ENCODE results near the gene KCNK6.

DNA sequence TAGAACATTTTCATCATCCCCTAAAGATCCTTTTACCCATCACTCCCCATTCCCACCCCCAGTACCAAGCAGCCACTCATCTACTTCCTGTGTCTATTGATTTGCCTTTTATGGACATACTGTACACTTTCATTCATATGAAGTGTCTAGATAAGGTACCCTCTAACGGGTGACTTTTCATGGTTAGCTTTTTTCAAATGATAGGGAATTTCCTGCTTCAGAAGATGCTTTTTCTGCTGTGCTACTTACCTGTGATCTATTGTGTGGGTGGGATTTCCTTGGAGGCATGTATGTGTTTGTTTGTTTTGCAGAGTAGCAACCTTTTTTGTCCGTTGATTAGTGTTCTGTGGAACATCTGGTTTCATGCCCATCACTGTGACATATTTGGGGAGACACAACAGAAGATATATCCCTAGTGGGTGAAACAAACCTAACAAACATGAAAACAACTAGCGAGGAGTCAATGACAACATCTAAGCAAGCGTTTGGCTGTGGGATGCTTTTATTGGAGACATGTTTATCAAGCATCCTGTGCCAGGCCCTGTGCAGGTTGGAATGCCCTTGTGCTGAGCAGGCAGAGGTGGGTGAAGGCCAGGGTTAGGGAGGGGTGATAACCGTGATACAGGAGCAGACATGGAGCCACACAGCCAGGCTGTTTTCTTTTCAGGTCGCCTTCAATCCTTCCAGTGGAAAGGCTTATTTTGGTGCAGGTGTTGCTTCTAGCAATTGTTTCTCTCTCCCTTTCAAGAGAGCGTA is 37.7 kb upstream of the KCNK6 start:
- TF ChIP-seq, protein P1, sequence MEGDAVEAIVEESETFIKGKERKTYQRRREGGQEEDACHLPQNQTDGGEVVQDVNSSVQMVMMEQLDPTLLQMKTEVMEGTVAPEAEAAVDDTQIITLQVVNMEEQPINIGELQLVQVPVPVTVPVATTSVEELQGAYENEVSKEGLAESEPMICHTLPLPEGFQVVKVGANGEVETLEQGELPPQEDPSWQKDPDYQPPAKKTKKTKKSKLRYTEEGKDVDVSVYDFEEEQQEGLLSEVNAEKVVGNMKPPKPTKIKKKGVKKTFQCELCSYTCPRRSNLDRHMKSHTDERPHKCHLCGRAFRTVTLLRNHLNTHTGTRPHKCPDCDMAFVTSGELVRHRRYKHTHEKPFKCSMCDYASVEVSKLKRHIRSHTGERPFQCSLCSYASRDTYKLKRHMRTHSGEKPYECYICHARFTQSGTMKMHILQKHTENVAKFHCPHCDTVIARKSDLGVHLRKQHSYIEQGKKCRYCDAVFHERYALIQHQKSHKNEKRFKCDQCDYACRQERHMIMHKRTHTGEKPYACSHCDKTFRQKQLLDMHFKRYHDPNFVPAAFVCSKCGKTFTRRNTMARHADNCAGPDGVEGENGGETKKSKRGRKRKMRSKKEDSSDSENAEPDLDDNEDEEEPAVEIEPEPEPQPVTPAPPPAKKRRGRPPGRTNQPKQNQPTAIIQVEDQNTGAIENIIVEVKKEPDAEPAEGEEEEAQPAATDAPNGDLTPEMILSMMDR (optimal IDR thresholded peaks at IDR 0.05 in 1 of 3, IDR thresholded peaks at IDR 0.05 in 1 of 3, conservative IDR thresholded peaks at IDR 0.05 in 1 of 3; ENCODE audit: extremely low read depth in 1 of 3, insufficient read depth in 2 of 3, low read length in 3 of 3): no peak
- TF ChIP-seq EZH2 (IDR thresholded peaks at IDR 0.05; ENCODE audit: low read length): no peak
